ENCODE data around the gene ZNF383.
A peak's percentile ranks its signal among the peaks of the same experiment; 100 is the strongest.
"Not testable (repeated sequence)": the region's sequence is repeated elsewhere in the genome, so short reads cannot be mapped to it uniquely, and the experiment has no call there.

The ZNF383 gene

GRCh38 chr19:37217775-37218591 lies at the start of gene ZNF383:
Gene ZNF383, plus strand, starts transcription at chr19:37218214. Its CDS starts 12,240 bp downstream, at chr19:37230454.
- DNase-seq (ENCODE audit: low read depth) = peak; percentile 59

GRCh38 chr19:37172368-37173366 lies 45.3 kb upstream of the ZNF383 start, which contains the start of gene ZNF585A:
Gene ZNF585A, minus strand, starts transcription at chr19:37172695. Its CDS starts 2,785 bp downstream, at chr19:37169910.
- DNase-seq (ENCODE audit: low read depth) = peak; percentile 65

GRCh38 chr19:37186071-37186470 lies 31.9 kb upstream of the ZNF383 start:
- DNase-seq (ENCODE audit: low read depth) = not testable (repeated sequence)

- not testable (repeated sequence) for DNase-seq (ENCODE audit: low read depth)
Observed at GRCh38 chr19:37195248-37195647, 22.8 kb upstream of the ZNF383 start.

- not testable (repeated sequence) for DNase-seq (ENCODE audit: low read depth)
Observed at GRCh38 chr19:37197115-37197514, 20.9 kb upstream of the ZNF383 start.

- DNase-seq (ENCODE audit: low read depth) = no peak
Observed at GRCh38 chr19:37197768-37198167, 20.2 kb upstream of the ZNF383 start.

- DNase-seq (ENCODE audit: low read depth) = no peak
Observed at GRCh38 chr19:37217480-37217774, 587 bp upstream of the ZNF383 start.

GRCh38 chr19:37218592-37218935 lies 550 bp downstream of the ZNF383 start:
- DNase-seq (ENCODE audit: low read depth) = no peak

GRCh38 chr19:37220383-37220782 lies 2.4 kb downstream of the ZNF383 start:
- DNase-seq (ENCODE audit: low read depth) = no peak

- no peak for DNase-seq (ENCODE audit: low read depth)
Observed at GRCh38 chr19:37221136-37221535, 3.1 kb downstream of the ZNF383 start.

GRCh38 chr19:37226248-37226647 lies 8.2 kb downstream of the ZNF383 start:
- DNase-seq (ENCODE audit: low read depth) = no peak

- no peak for DNase-seq (ENCODE audit: low read depth)
Observed at GRCh38 chr19:37227996-37228395, 10.0 kb downstream of the ZNF383 start.

- DNase-seq (ENCODE audit: low read depth) = no peak
Observed at GRCh38 chr19:37243206-37243632, 25.2 kb downstream of the ZNF383 start.

- DNase-seq (ENCODE audit: low read depth) = no peak
Observed at GRCh38 chr19:37251308-37252229, 33.6 kb downstream of the ZNF383 start.

- not testable (repeated sequence) for DNase-seq (ENCODE audit: low read depth)
Observed at GRCh38 chr19:37263028-37263427, 45.0 kb downstream of the ZNF383 start.

GRCh38 chr19:37267005-37267404 lies 49.0 kb downstream of the ZNF383 start:
- DNase-seq (ENCODE audit: low read depth) = not testable (repeated sequence)

- DNase-seq (ENCODE audit: low read depth) = not testable (repeated sequence)
Observed at GRCh38 chr19:37267755-37268154, 49.7 kb downstream of the ZNF383 start.

GRCh38 chr19:37280656-37281055 lies 62.6 kb downstream of the ZNF383 start:
- DNase-seq (ENCODE audit: low read depth) = not testable (repeated sequence)

GRCh38 chr19:37284020-37284419 lies 66.0 kb downstream of the ZNF383 start:
- not testable (repeated sequence) for DNase-seq (ENCODE audit: low read depth)

- DNase-seq (ENCODE audit: low read depth) = not testable (repeated sequence)
Observed at GRCh38 chr19:37289229-37289628, 71.2 kb downstream of the ZNF383 start.

Measured in stimulated activated CD8-positive, alpha-beta memory T cell treated with anti-CD3 and anti-CD28 coated beads, Interleukin-15, amount 100 ng/mL, for 24 hours (primary cell).